Hippocampal formation (tissue), 2 donors: ENCODE results near the gene SDE2.
"Not testable (repeated sequence)": the region's sequence is repeated elsewhere in the genome, so short reads cannot be mapped to it uniquely, and the experiment has no call there.

Experiments
- DNase-seq, 2 donors: peaks; one replicate each; lab custom pipeline; 2025; lab: John Stamatoyannopoulos, UW

The SDE2 gene

GRCh38 chr1:225999227-225999911 is at the start of gene SDE2:
SDE2 (minus strand) TSS chr1:225999343; CDS start chr1:225999312, 31 bp downstream.
- peak; percentile 98 to 100 for DNase-seq

GRCh38 chr1:226048886-226049285 is 49.7 kb upstream of the SDE2 start:
- DNase-seq = no peak

GRCh38 chr1:226047495-226047894 is 48.4 kb upstream of the SDE2 start:
- no peak for DNase-seq

- DNase-seq = no peak
These were observed 47.1 kb upstream of the SDE2 start for GRCh38 chr1:226046240-226046639.

- no peak for DNase-seq
These were observed 45.5 kb upstream of the SDE2 start for GRCh38 chr1:226044514-226045101.

GRCh38 chr1:226041419-226041818 is 42.3 kb upstream of the SDE2 start:
- DNase-seq = no peak

- no peak for DNase-seq
These were observed 39.5 kb upstream of the SDE2 start for GRCh38 chr1:226038661-226039060.

GRCh38 chr1:226035915-226036314 is 36.8 kb upstream of the SDE2 start:
- no peak for DNase-seq

- peak; percentile 59 to 64 for DNase-seq
These were observed 35.3 kb upstream of the SDE2 start for GRCh38 chr1:226034482-226034881.

GRCh38 chr1:226033991-226034390 is 34.8 kb upstream of the SDE2 start:
- DNase-seq = no peak

- peak in 1 of 2 donors; percentile 31 for DNase-seq
These were observed 34.4 kb upstream of the SDE2 start for GRCh38 chr1:226033582-226033981.

- DNase-seq = no peak
These were observed 30.6 kb upstream of the SDE2 start for GRCh38 chr1:226029568-226030225.

- DNase-seq = no peak
These were observed 30.0 kb upstream of the SDE2 start for GRCh38 chr1:226029093-226029496.

- no peak for DNase-seq
These were observed 28.5 kb upstream of the SDE2 start for GRCh38 chr1:226027538-226028217.

- DNase-seq = no peak
These were observed 27.7 kb upstream of the SDE2 start for GRCh38 chr1:226026833-226027232.

- no peak for DNase-seq
These were observed 24.6 kb upstream of the SDE2 start for GRCh38 chr1:226023735-226024134.

- no peak for DNase-seq
These were observed 22.7 kb upstream of the SDE2 start for GRCh38 chr1:226021801-226022200.

- DNase-seq = no peak
These were observed 22.3 kb upstream of the SDE2 start for GRCh38 chr1:226021401-226021800.

GRCh38 chr1:226019572-226019971 is 20.4 kb upstream of the SDE2 start:
- no peak for DNase-seq

- no peak for DNase-seq
These were observed 17.9 kb upstream of the SDE2 start for GRCh38 chr1:226017070-226017469.

- DNase-seq = no peak
These were observed 10.5 kb upstream of the SDE2 start for GRCh38 chr1:226009650-226010044.

- not testable (repeated sequence) for DNase-seq
These were observed 8.2 kb upstream of the SDE2 start for GRCh38 chr1:226007126-226007892.
